Heart right ventricle (tissue), 16 donors: ENCODE results near the gene NDST3. TPM values are rescaled to one million over a fixed set of nuclear protein-coding genes. Genes with fewer than 3 reads are reported as not detected.

Experiments used
- ATAC-seq, 8 donors: fragments of 200-7000 bp; cut with Tn5 transposase; one replicate each; pipeline ENCODE4 v1.9.1; 2020; ENCODE audit warnings: mild to moderate bottlenecking in 8 of 8, moderate library complexity in 8 of 8, moderate number of reproducible peaks in 1 of 8
- DNase-seq, 2 donors: peaks; one replicate each; pipeline ENCODE4 v3.0.0-alpha.2; 2020
- H3K27ac ChIP-seq, 10 donors: fragments of 200-600 bp; sonication (generic) in 2 of 10; one replicate each; pipeline versions ENCODE4 v1.5.0 to v1.8.0; 2020 to 2022; ENCODE audit warnings: mild to moderate bottlenecking in 3 of 10
- H3K27me3 ChIP-seq, 7 donors: fragments of 200-600 bp; one replicate each; pipeline ENCODE4 v1.8.0; 2021 to 2022; ENCODE audit warnings: mild to moderate bottlenecking in 2 of 7
- H3K36me3 ChIP-seq, 9 donors: fragments of 200-600 bp; sonication (generic) in 1 of 9; one replicate each; pipeline versions ENCODE4 v1.5.0 to v1.8.0; 2020 to 2022; ENCODE audit warnings: mild to moderate bottlenecking in 2 of 9
- H3K4me1 ChIP-seq, 9 donors: fragments of 200-600 bp; sonication (generic) in 1 of 9; one replicate each; pipeline versions ENCODE4 v1.5.0 to v1.8.0; 2020 to 2022; ENCODE audit warnings: mild to moderate bottlenecking in 4 of 9
- H3K4me3 ChIP-seq, 10 donors: fragments of 200-600 bp; sonication (generic) in 2 of 10; one replicate each; pipeline versions ENCODE4 v1.5.0 to v1.8.0; 2020 to 2022; ENCODE audit warnings: mild to moderate bottlenecking in 7 of 10, moderate library complexity in 2 of 10
- H3K9me3 ChIP-seq, 11 donors: fragments of 200-600 bp in 10 of 11; sonication (generic) in 2 of 11; one replicate each; pipeline versions ENCODE4 v1.5.0 to v1.8.0; 2013 to 2022; ENCODE audit warnings: mild to moderate bottlenecking in 2 of 11, control low read depth in 1 of 11, moderate library complexity in 1 of 11
- CTCF ChIP-seq, 9 donors: fragments of 200-600 bp; sonication (generic) in 2 of 9; IDR thresholded peaks; one replicate each; pipeline versions ENCODE4 v1.5.0 to v1.8.0; 2021 to 2022; ENCODE audit warnings: antibody characterized with exemption in 9 of 9, mild to moderate bottlenecking in 5 of 9, moderate library complexity in 1 of 9
- WGBS, 2 donors: extraction: QIAGEN DNeasy Blood & Tissue Kit; methylation state at CpG; one replicate each; pipeline ENCODE4 v1.1.7; 2013; ENCODE audit warnings: inconsistent platforms in 1 of 2; 5-methylcytosine and 5-hydroxymethylcytosine counted together
- intact Hi-C, 10 donors: fragments of 100-400 bp; cut with DNase I; formaldehyde crosslinking; loops; one replicate each; pipeline versions ENCODE4 v1.11.1 to v1.14.2; 2022
- polyA plus RNA-seq, 2 donors: library from polyadenylated mRNA; stranded (reverse); fragments of 200-250 nt; gene quantifications; one replicate each; pipeline ENCODE4 v1.2.3, GENCODE V29; 2013
- total RNA-seq, 10 donors: library from RNA; stranded (reverse); fragmentation: NEBNext Ultra II Directional in 3 of 10; extraction: Animal tissue kit (Norgen Biotek cat#: 25700) in 3 of 10; gene quantifications; one replicate each; pipeline versions ENCODE4 v1.2.1 to v1.2.4, GENCODE V29; 2021 to 2023
- donor health status: Arrhythmogenic right ventricular cardiomyopathy.
- donor health status: ischemic (EF 13 %, LVEDD 7.1; RV severe dilation, severe dysfunction).
- donor health status: healthy with polysubstance abuse.
- donor health status: DM: no; HTN: yes; CAD: no.
- donor health status: DM: no; HTN: no; CAD: no.
- donor health status: ischemic (EF 25% LVEDD 6.9; RV normal size, moderate dysfunction).
- donor health status: ischemic (EF 25% LVEDD 5.7; RV mildly dilated, moderate dysfunction).
- donor health status: healthy.
- donor health status: DM: yes; HTN: yes; CAD: no.
- donor health status: Ischemic cardiomyopathy.
- donor health status: ischemic (EF 35%, LVEDD 5.7; RV mildly dilated, moderate dysfunction).
- donor health status: nonischemic (EF 11% LVEDD 7.7; RV severe dilation, severe dysfunction).
- donor health status: DM: yes; HTN: yes; CAD: no.
- donor health status: PGD.
- donor health status: ischemic (EF 29% LVEDD 5.4; RV normal size, mild dysfunction).
- donor health status: nonischemic (EF 23%, LVEDD 6.1; RV moderate dilation, normal function).

Gene NDST3
- total and polyA plus RNA-seq, 12 donors = 0.04 TPM; not detected in 11

- no peaks in the 10 kb centered on the region for H3K36me3 ChIP-seq
- no peak for TF ChIP-seq CTCF (IDR thresholded peaks at IDR 0.05)
- no peaks in the 10 kb centered on the region for H3K9me3 ChIP-seq
- DNase-seq = no peak
- intact Hi-C loops = no loop called here
- no peak for ATAC-seq
- H3K27me3 ChIP-seq = peaks cover 0 to 3% (median 0%) of the 10 kb centered on the region in 7 donors
- no peak overlapping the region for H3K4me3 ChIP-seq
- no peak overlapping the region for H3K27ac ChIP-seq
- no peaks in the 10 kb centered on the region for H3K4me1 ChIP-seq
Observed at GRCh38 chr4:118018381-118019145, 15.7 kb upstream of the NDST3 start.

- TF ChIP-seq CTCF (IDR thresholded peaks at IDR 0.05) = no peak
- no peaks in the 10 kb centered on the region for H3K4me1 ChIP-seq
- intact Hi-C loops = no loop called here
- WGBS, 2 donors = 66 to 75% methylated on average over 1 of the region's 1 CpG
- H3K27me3 ChIP-seq = peaks cover 0 to 24% (median 9%) of the 10 kb centered on the region in 7 donors
- peaks cover 0 to 2% (median 0%) of the 10 kb centered on the region in 11 donors for H3K9me3 ChIP-seq
- no peaks in the 10 kb centered on the region for H3K36me3 ChIP-seq
- H3K4me3 ChIP-seq = no peak overlapping the region
- ATAC-seq (no peak), DNase-seq (no peak)
- H3K27ac ChIP-seq = no peak overlapping the region
Observed at GRCh38 chr4:118026806-118027205, 7.5 kb upstream of the NDST3 start.

GRCh38 chr4:118029224-118029623, 5.1 kb upstream of the NDST3 start:
- Histone ChIP-seq H3K4me3 (no peak overlapping the region), H3K4me1 (peaks cover 0 to 11% (median 0%) of the 10 kb centered on the region in 9 donors), H3K36me3 (no peaks in the 10 kb centered on the region), H3K27ac (no peak overlapping the region), H3K27me3 (peaks cover 3 to 46% (median 33%) of the 10 kb centered on the region in 7 donors), H3K9me3 (peaks cover 0 to 2% (median 0%) of the 10 kb centered on the region in 11 donors)
- no peak for TF ChIP-seq CTCF (IDR thresholded peaks at IDR 0.05)
- intact Hi-C loops = no loop called here
- no peak for DNase-seq
- ATAC-seq = no peak
- 74 to 80% methylated on average over 1 of the region's 1 CpG for WGBS, 2 donors

GRCh38 chr4:118032691-118033090, 1.6 kb upstream of the NDST3 start:
- DNase-seq (no peak), ATAC-seq (no peak)
- Histone ChIP-seq H3K27me3 (peaks cover 10 to 72% (median 61%) of the 10 kb centered on the region in 7 donors), H3K9me3 (peaks cover 0 to 2% (median 0%) of the 10 kb centered on the region in 11 donors), H3K36me3 (no peaks in the 10 kb centered on the region), H3K4me1 (peaks cover 0 to 11% (median 0%) of the 10 kb centered on the region in 9 donors), H3K27ac (no peak overlapping the region), H3K4me3 (peak overlapping the region in 1 of 10 donors; percentile 46)
- TF ChIP-seq CTCF (IDR thresholded peaks at IDR 0.05) = no peak
- intact Hi-C loops = no loop called here
- 67 to 69% methylated on average over 2 of the region's 2 CpGs for WGBS, 2 donors
